Activated CD8-positive, alpha-beta memory T cell treated with anti-CD3 and anti-CD28 coated beads for 4 hours (primary cell): ENCODE results near the gene CDH16.
"Not testable (repeated sequence)": the region's sequence is repeated elsewhere in the genome, so short reads cannot be mapped to it uniquely, and the experiment has no call there.

Source experiments
- DNase-seq, 2 donors: peaks; one replicate each; pipeline ENCODE4 v3.0.0-alpha.2; 2020; ENCODE audit warnings: low read depth in 2 of 2

CDH16 gene

DNA sequence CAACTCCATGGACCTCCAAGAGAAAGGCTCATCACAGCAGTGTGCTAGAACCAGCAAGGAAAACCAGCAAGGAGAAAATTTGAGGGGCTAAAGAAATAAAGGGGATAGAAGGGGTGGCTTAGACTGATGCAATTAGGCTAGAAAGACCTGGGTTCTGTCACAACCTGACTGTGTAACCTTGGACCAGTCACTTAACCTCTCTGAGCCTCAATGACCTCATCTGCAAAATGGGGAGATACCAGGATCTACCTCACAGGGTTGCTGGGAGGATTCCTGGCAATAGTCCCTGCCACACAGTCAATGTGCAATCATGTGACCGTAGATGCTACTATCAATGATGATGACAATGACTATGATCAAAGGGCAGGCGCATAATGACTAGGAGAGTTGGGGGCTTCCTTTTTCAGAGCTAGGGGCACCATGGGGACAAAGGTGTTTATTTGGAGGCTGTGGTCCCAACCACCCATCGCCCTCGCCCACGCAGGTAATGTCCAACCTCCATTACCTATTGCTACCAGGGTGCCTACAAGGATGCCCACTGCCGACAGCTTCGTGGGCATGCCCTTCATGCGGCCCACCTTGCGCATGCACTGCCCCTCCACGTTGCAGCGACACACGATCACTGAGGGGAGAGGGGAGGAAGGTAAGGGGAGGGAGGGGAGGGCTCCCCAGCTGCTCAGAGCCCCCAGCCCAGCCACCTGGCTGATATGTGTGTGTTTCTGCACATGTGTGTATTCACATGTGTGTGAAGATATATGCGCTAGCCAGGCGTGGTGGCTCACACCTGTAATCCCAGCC lies 9.7 kb downstream of the CDH16 start:
- no peak for DNase-seq

DNA sequence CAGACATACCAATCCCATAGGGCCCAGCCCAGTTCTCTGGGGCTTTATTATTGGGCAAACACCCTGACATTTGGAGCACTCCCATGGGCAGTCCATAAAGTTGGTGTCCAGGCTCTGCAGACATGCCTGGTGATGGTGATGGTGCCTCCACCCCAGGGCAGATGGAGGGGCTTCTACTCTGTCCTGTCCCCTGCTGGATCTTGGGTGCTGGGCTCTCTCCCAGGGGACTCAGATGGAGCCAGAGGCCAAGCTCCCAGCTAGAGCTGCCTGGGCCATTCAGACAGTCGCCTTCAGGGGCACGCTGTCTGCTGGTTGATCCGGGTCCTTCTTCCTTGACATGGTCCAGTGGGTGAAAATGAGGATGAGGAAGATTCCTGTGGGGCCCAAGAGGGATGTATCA lies 10.6 kb downstream of the CDH16 start:
- DNase-seq: no peak

GRCh38 chr16:66906916-66907836 lies 11.5 kb downstream of the CDH16 start:
- DNase-seq: no peak

GRCh38 chr16:66905633-66906539 lies 12.8 kb downstream of the CDH16 start:
- no peak for DNase-seq

DNA sequence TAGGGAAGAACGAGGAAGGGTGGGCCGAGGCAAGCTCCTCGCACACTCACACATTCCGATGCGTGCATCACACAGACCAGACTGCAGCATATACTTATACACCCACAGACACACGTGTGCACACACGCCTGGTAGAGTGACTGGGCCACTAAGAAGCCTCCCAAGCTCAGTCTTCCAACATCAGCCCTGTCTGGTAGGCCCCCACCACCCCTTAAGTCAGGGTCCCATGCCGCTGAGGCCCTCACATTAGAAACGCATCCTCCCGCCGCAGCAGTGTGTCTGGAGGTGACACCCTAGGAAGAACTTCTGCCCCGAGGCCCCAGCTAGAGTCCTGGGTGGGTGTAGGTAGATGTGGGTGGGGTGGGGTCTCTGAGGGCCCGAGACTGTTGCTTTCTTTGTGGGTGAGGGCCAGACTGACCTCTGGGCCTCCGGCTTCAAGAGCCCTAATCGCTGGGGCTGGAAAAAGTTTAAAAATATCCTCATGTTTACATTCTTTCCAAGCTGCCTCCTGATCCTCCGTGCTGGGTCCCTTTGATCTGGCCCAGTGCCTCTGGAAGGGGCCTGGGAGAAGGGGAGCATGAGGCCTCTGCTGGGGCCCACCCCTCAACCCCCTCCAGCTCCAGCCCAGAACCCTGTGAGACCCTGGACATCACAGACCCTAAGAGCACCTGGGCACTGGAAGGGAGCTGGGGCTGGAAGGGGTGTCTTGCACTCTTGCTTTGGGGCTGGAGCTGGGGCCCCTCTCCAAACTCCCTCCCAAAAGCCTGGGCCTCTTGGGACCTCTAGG lies 13.6 kb downstream of the CDH16 start:
- DNase-seq: no peak

DNA sequence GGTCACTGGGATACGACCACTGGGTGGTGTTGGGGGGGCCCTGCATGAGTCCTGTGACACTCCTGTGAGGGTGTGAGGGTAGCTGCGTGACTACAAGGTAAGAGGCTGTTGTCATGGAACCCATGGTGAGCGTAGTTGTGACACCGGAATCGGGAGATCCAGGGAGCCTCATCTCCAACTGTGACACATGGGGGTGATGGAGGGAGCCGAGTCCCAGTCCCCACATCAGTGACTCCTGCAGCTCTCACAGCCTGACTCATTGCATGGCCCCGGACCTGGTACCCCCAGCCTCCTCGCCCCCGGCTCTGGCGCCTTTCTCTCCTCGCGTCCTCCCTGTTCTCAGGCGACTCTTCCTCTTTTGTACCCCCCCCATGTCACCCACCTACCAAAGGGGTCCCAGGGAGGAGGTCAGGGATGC lies 14.2 kb downstream of the CDH16 start:
- DNase-seq: no peak

- no peak for DNase-seq
These were observed 14.9 kb downstream of the CDH16 start for GRCh38 chr16:66903544-66904427.

- no peak for DNase-seq
These were observed 15.8 kb downstream of the CDH16 start for GRCh38 chr16:66902648-66903543.

DNA sequence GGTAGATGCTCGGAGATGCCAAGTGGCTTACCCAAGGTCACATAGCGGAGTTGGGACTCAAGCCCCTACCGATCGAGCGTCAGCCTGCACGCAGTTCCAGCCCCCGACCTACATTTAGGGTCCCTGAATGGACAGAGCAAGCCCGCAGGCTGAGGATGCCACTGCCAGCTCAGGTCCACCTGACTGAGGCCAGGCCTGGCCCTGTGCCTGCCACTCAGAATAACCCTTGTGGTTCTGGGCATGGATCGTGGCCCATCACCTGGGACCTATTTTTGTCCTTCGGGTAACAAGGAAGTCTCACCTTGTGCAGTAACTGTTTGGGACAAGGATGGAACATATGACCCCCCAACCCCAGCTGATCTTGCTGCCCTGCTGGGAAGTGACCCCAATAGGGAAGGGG lies 17.1 kb downstream of the CDH16 start:
- no peak for DNase-seq

GRCh38 chr16:66900721-66901441 lies 17.8 kb downstream of the CDH16 start:
- no peak for DNase-seq

DNA sequence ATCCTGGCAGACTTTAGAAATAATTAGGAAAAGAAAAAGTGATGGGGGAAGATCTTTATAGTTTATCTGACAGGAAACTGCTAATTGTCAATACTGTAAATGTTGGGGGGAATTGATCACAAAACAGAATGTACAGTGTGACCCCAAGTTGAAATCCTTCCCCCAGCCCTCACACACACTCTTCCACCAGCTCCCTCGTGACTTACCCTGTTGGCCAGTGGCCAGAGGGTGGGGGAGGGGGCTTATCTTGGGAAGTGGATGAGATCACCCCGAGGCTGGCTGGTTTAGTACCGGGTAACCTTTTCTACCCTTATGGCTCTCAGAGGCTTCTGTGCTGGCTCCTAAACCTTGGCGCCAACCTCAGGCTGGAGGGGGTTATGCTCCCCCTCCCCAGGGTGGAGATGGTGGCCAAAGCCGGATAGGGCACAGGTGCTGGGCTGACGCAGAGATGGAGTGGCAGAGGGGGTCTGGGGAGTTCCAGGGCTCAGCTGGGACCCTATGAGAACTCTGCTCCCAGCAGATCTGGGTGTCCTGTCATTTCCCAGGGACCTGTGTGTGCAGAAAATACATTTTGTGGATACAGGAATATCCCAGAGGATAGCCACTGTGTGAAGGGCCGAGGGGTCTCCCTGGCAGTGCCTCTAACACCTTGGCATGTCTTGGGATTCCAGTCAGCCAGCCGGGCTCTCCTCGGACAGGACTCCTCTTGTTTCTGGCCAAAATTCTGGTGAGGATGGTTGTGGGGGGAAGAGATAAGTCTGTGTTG lies 18.6 kb downstream of the CDH16 start:
- no peak for DNase-seq

- no peak for DNase-seq
These were observed 19.3 kb downstream of the CDH16 start for GRCh38 chr16:66899310-66899944.

DNA sequence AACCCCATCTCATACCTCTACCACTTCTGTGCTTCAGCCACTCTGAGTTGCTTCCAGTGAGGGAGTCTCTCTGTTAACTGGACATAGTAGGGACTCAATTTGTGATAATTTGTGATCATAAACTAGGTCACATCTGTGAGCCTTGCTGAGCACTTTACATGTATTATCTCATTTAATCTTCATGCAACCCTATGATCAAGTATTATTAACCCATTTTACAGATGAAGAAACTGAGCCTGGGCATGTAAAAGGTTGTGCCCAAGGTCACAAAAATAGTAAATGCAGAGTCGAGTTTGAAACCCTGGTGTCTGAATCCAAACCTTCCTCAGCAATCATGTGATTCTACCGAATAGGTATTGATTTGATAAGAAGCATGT lies 19.8 kb downstream of the CDH16 start:
- DNase-seq: no peak

DNA sequence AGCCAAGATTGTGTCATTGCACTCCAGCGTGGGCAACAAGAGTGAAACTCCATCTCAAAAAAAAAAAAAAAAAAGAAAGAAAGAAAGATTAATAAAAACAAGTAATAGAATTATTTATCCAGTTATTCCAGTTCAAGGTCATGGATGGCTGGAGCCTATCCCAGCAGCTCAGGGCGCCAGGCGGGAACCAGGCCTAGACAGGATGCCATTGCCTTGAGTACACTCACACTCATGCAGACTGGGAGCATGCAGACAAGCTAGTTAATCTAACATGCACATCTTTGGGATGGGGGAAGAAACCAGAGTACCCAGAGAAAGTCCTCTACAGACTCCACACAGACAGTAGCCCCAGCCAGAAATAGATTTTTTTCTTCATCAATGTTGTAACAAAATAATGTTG lies 20.5 kb downstream of the CDH16 start:
- DNase-seq: no peak

DNA sequence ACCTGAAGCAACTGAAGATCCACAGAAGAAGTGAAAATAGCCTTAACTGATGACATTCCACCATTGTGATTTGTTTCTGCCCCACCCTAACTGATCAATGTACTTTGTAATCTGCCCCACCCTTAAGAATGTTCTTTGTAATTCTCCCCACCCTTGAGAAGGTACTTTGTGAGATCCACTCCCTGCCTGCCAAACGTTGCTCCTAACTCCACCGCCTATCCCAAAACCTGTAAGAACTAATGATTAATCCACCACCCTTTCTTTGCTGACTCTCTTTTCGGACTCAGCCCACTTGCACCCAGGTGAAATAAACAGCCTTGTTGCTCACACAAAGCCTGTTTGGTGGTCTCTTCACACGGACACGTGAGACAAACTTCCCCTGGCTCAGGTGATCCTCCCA lies 22.0 kb downstream of the CDH16 start:
- DNase-seq: not testable (repeated sequence)

GRCh38 chr16:66895999-66896398 lies 22.7 kb downstream of the CDH16 start:
- no peak for DNase-seq

GRCh38 chr16:66895689-66895979 lies 23.1 kb downstream of the CDH16 start:
- DNase-seq: no peak
